ENCODE measurements around the gene VWA8.

VWA8 gene

DNA sequence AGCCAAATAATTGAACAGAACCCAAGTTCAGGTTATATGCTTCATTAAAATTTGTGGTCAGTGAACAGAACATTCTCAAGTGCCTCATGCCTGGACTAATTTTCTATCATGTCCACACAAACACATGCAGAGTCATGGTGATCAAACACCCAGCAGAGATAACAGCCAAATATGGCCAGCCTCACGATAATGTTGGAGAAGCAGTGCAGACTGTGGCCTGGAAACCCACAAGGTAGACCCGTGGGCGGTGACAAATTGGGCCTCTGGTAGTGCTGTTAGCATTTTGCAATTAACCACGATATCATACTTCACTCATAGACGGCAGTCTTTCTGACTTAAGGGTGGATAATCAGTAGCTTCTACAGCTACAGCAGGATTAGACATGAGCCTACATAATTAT, 35.0 kb upstream of the VWA8 start:
- TF ChIP-seq, protein P1, sequence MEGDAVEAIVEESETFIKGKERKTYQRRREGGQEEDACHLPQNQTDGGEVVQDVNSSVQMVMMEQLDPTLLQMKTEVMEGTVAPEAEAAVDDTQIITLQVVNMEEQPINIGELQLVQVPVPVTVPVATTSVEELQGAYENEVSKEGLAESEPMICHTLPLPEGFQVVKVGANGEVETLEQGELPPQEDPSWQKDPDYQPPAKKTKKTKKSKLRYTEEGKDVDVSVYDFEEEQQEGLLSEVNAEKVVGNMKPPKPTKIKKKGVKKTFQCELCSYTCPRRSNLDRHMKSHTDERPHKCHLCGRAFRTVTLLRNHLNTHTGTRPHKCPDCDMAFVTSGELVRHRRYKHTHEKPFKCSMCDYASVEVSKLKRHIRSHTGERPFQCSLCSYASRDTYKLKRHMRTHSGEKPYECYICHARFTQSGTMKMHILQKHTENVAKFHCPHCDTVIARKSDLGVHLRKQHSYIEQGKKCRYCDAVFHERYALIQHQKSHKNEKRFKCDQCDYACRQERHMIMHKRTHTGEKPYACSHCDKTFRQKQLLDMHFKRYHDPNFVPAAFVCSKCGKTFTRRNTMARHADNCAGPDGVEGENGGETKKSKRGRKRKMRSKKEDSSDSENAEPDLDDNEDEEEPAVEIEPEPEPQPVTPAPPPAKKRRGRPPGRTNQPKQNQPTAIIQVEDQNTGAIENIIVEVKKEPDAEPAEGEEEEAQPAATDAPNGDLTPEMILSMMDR (IDR thresholded peaks at IDR 0.05; ENCODE audit: insufficient read depth, low read depth, low read length, missing control alignments) = no peak
- DNase-seq (ENCODE audit: low read depth) = peak; percentile 77
- no peak overlapping the region for H3K4me3 ChIP-seq (ENCODE audit: low read length)

DNA sequence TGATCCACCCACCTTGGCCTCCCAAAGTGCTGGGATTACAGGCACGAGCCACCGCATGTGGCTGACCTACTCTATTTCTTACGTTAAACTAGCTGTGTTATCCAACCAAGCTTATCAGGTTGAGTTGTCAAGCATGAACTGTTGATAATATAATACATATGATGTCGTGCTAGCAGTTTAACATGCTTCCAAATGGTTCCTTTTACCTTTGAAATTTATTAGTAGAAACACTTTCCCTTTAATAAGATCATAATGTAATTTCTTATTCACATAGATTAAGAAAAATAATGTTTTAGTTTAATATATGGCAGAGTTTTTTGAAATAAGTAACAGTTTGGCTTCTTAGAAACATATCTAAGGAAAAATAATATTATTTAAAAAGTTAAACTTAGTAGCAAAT, 34.4 kb upstream of the VWA8 start:
- TF ChIP-seq, protein P1 (IDR thresholded peaks at IDR 0.05; ENCODE audit: insufficient read depth, low read depth, low read length, missing control alignments) = no peak
- no peak for DNase-seq (ENCODE audit: low read depth)
- no peak overlapping the region for H3K4me3 ChIP-seq (ENCODE audit: low read length)

DNA sequence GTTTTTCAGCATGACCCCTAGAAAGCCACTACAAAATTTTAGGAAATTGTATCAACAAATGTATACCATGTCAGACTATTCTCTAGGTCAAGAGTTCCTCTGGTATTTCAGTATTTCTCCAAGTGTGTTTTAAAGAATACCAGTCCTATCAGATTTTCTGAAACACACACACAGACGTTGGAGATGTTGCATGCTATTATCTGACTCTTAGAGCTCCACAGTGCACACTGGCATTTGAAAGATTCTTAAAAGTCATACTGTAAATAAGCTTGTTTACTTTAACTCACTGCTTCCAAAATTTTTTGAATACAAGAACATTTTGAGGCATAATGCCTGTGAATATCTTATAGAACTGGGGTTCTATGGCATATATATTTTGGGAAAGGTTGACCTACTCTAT, 33.8 kb upstream of the VWA8 start:
- no peak for DNase-seq (ENCODE audit: low read depth)
- TF ChIP-seq, protein P1 (IDR thresholded peaks at IDR 0.05; ENCODE audit: insufficient read depth, low read depth, low read length, missing control alignments) = no peak
- no peak overlapping the region for H3K4me3 ChIP-seq (ENCODE audit: low read length)

DNA sequence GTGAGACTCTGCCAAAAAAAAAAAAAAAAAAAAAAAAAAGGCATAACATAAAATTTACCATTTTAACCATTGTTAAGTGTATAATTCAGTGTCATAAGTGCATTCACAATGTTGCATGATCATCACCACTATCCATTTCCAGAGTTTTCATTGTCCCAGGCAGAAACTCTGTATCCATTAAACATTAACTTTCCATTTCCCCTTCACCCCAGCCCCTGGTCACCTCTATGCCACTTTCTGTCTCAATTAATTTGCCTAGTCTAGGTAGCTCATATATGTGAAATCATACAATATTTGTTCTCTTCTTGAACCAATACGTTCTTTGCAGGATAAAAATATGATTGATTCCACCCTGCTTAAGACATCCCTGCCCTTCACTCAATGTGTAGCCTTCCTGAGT, 31.0 kb upstream of the VWA8 start:
- no peak for DNase-seq (ENCODE audit: low read depth)
- no peak overlapping the region for H3K4me3 ChIP-seq (ENCODE audit: low read length)
- TF ChIP-seq, protein P1 (IDR thresholded peaks at IDR 0.05; ENCODE audit: insufficient read depth, low read depth, low read length, missing control alignments) = no peak

DNA sequence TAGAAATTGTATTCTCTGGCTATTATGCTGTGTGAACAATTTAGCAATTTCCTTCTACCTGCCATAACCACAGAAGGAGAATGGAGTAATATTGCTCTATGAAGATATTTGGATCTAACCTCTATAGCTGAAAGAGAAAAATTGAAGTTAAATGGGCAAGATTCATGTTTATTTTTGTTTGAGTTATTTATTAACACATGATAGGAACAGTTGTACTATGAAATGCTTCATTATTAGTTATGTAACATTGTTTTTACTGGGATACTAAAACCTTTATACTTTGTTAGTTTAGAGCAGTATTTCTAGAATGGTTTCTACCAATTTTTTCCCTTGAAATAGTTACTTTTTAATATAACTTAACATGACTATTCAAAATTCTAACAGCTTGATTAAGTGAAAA, 27.3 kb upstream of the VWA8 start:
- no peak for DNase-seq (ENCODE audit: low read depth)
- no peak overlapping the region for H3K4me3 ChIP-seq (ENCODE audit: low read length)
- TF ChIP-seq, protein P1 (IDR thresholded peaks at IDR 0.05; ENCODE audit: insufficient read depth, low read depth, low read length, missing control alignments) = no peak

DNA sequence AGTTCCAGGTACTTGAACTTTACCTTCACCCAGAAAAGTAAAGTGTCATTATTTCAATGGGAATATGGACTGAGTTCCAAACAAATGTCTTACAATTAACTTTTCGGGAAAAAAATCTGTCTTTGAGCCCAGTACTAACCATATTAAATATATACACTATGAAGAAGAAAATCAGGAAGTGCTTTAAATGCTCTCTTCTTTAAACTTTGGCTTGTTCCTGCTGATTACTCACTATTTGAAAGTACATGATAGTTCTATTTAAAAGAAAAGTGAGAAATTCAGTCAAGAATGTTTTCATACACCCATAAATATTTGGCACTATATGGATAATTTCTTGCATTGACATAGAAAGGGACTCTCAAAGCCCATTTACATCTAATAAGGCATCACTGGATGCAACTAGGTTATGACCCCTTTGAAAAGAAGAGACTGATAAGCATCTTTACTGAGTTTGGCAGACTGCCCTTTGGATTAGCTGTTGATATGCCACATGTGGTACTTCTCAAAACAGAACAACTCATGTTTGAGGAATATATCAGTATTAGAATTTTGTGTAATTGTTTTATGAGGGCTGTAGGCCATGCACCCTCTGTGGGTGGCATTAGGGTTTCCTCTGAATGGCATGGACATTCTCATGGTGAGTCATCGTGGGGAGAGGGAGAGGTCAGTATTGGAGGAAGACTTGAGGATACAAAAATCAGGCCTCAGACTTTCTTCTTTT, 25.0 kb upstream of the VWA8 start:
- TF ChIP-seq, protein P1 (IDR thresholded peaks at IDR 0.05; ENCODE audit: insufficient read depth, low read depth, low read length, missing control alignments) = no peak
- no peak for DNase-seq (ENCODE audit: low read depth)
- no peak overlapping the region for H3K4me3 ChIP-seq (ENCODE audit: low read length)
